ENCODE results near the gene PTPRM.

PTPRM gene

GRCh38 chr18:8139891-8140406 is 572.8 kb downstream of the PTPRM start:
- in situ Hi-C loops (cut with HindIII; ENCODE audit: low sequenced_read_pairs): no loop called here
- no peak for DNase-seq (ENCODE audit: low read depth, low spot score)
- no peak overlapping the region for H3K4me3 ChIP-seq (ENCODE audit: low read depth, low read length)
- no peak for TF ChIP-seq CTCF (IDR thresholded peaks at IDR 0.05; ENCODE audit: low read depth, low read length)

- TF ChIP-seq CTCF (IDR thresholded peaks at IDR 0.05; ENCODE audit: low read depth, low read length): no peak
- DNase-seq (ENCODE audit: low read depth, low spot score): peak; percentile 69
- in situ Hi-C loops (cut with HindIII; ENCODE audit: low sequenced_read_pairs): no loop called here
- no peak overlapping the region for H3K4me3 ChIP-seq (ENCODE audit: low read depth, low read length)
These were observed 573.9 kb downstream of the PTPRM start for GRCh38 chr18:8140841-8141501.

- H3K4me3 ChIP-seq (ENCODE audit: low read depth, low read length): no peak overlapping the region
- in situ Hi-C loops (cut with HindIII; ENCODE audit: low sequenced_read_pairs): no loop called here
- peak; percentile 64 for DNase-seq (ENCODE audit: low read depth, low spot score)
- no peak for TF ChIP-seq CTCF (IDR thresholded peaks at IDR 0.05; ENCODE audit: low read depth, low read length)
These were observed 575.1 kb downstream of the PTPRM start for GRCh38 chr18:8142131-8142711.

- no peak overlapping the region for H3K4me3 ChIP-seq (ENCODE audit: low read depth, low read length)
- in situ Hi-C loops (cut with HindIII; ENCODE audit: low sequenced_read_pairs): no loop called here
- no peak for TF ChIP-seq CTCF (IDR thresholded peaks at IDR 0.05; ENCODE audit: low read depth, low read length)
- DNase-seq (ENCODE audit: low read depth, low spot score): no peak
These were observed 575.8 kb downstream of the PTPRM start for GRCh38 chr18:8142932-8143331.

GRCh38 chr18:8151181-8151580 is 584.1 kb downstream of the PTPRM start:
- peak; percentile 22 for DNase-seq (ENCODE audit: low read depth, low spot score)
- H3K4me3 ChIP-seq (ENCODE audit: low read depth, low read length): no peak overlapping the region
- in situ Hi-C loops (cut with HindIII; ENCODE audit: low sequenced_read_pairs): no loop called here
- TF ChIP-seq CTCF (IDR thresholded peaks at IDR 0.05; ENCODE audit: low read depth, low read length): no peak

- peak; percentile 75 for DNase-seq (ENCODE audit: low read depth, low spot score)
- no peak for TF ChIP-seq CTCF (IDR thresholded peaks at IDR 0.05; ENCODE audit: low read depth, low read length)
- in situ Hi-C loops (cut with HindIII; ENCODE audit: low sequenced_read_pairs): no loop called here
- H3K4me3 ChIP-seq (ENCODE audit: low read depth, low read length): no peak overlapping the region
These were observed 586.9 kb downstream of the PTPRM start for GRCh38 chr18:8153887-8154583.
